HEK293 (cell line): Measurements from ENCODE around the gene TBC1D17.

Experiments
- HOXA7 ChIP-seq: sonication (generic); formaldehyde crosslinking; IDR thresholded peaks from 2 replicates; pipeline ENCODE4 v1.8.1; 2022; ENCODE audit warnings: missing genetic modification reagents, borderline replicate concordance
- HOXC10 ChIP-seq: sonication (generic); formaldehyde crosslinking; IDR thresholded peaks from 2 replicates; pipeline ENCODE4 v1.8.1; 2023; ENCODE audit warnings: mild to moderate bottlenecking, missing genetic modification reagents
- KLF7 ChIP-seq: fragments of 450-650 bp; formaldehyde crosslinking; IDR thresholded peaks from 2 replicates; pipeline ENCODE4 v1.5.1; 2016; ENCODE audit warnings: missing biosample characterization, missing genetic modification characterization, borderline replicate concordance
- ZFP69B ChIP-seq: fragments of 450-650 bp; formaldehyde crosslinking; IDR thresholded peaks from 2 replicates; pipeline ENCODE4 v1.5.1; 2016; ENCODE audit warnings: missing biosample characterization, missing genetic modification characterization
- ZNF10 ChIP-seq: fragments of 450-650 bp; formaldehyde crosslinking; IDR thresholded peaks from 2 replicates; pipeline ENCODE4 v1.5.1; 2017; ENCODE audit warnings: missing biosample characterization, missing genetic modification characterization
- ZNF121 ChIP-seq: fragments of 450-650 bp; formaldehyde crosslinking; IDR thresholded peaks from 2 replicates; pipeline ENCODE4 v1.5.1; 2016; ENCODE audit warnings: missing biosample characterization, missing genetic modification characterization
- ZNF211 ChIP-seq: fragments of 450-650 bp; formaldehyde crosslinking; IDR thresholded peaks from 2 replicates; pipeline ENCODE4 v1.5.1; 2016; ENCODE audit warnings: low read depth, missing biosample characterization, missing genetic modification characterization
- ZNF292 ChIP-seq: fragments of 450-650 bp; formaldehyde crosslinking; IDR thresholded peaks from 2 replicates; pipeline ENCODE4 v1.5.1; 2016; ENCODE audit warnings: low read depth, missing biosample characterization, missing genetic modification characterization, borderline replicate concordance
- ZNF426 ChIP-seq: fragments of 450-650 bp; formaldehyde crosslinking; IDR thresholded peaks from 2 replicates; pipeline ENCODE4 v1.5.1; 2017; ENCODE audit warnings: missing biosample characterization, missing genetic modification characterization, mild to moderate bottlenecking, inconsistent platforms, moderate library complexity
- ZNF473 ChIP-seq: fragments of 450-650 bp; formaldehyde crosslinking; IDR thresholded peaks from 2 replicates; pipeline ENCODE4 v1.5.1; 2017; ENCODE audit warnings: missing biosample characterization, missing genetic modification characterization
- ZNF529 ChIP-seq: fragments of 450-650 bp; formaldehyde crosslinking; IDR thresholded peaks from 2 replicates; pipeline ENCODE4 v1.5.1; 2017; ENCODE audit warnings: missing genetic modification characterization, missing biosample characterization; ENCODE audit not compliant: insufficient replicate concordance
- ZNF549 ChIP-seq: fragments of 450-650 bp; IDR thresholded peaks from 2 replicates; pipeline ENCODE4 v1.5.1; 2018; ENCODE audit warnings: missing biosample characterization, missing genetic modification characterization, mild to moderate bottlenecking, inconsistent platforms, moderate library complexity
- ZNF560 ChIP-seq: fragments of 450-650 bp; formaldehyde crosslinking; IDR thresholded peaks from 2 replicates; pipeline ENCODE4 v1.5.1; 2017; ENCODE audit warnings: missing biosample characterization, missing genetic modification characterization, borderline replicate concordance
- ZNF621 ChIP-seq: fragments of 450-650 bp; formaldehyde crosslinking; IDR thresholded peaks from 2 replicates; pipeline ENCODE4 v1.5.1; 2017; ENCODE audit warnings: missing biosample characterization, missing genetic modification characterization
- ZNF624 ChIP-seq: fragments of 450-650 bp; formaldehyde crosslinking; IDR thresholded peaks from 2 replicates; pipeline ENCODE4 v1.5.1; 2017; ENCODE audit warnings: missing biosample characterization, missing genetic modification characterization
- ZNF658 ChIP-seq: fragments of 450-650 bp; formaldehyde crosslinking; IDR thresholded peaks from 2 replicates; pipeline ENCODE4; 2016; ENCODE audit warnings: missing biosample characterization, missing genetic modification characterization
- ZNF692 ChIP-seq: fragments of 450-650 bp; formaldehyde crosslinking; IDR thresholded peaks from 2 replicates; pipeline ENCODE4 v1.5.1; 2016; ENCODE audit warnings: missing biosample characterization, missing genetic modification characterization
- ZNF792 ChIP-seq: fragments of 450-650 bp; formaldehyde crosslinking; IDR thresholded peaks from 2 replicates; pipeline ENCODE4 v1.5.1; 2016; ENCODE audit warnings: missing biosample characterization, missing genetic modification characterization
- ZSCAN30 ChIP-seq: fragments of 450-650 bp; IDR thresholded peaks from 2 replicates; pipeline ENCODE4 v1.5.1; 2018; ENCODE audit warnings: missing biosample characterization, mild to moderate bottlenecking, missing genetic modification characterization, moderate library complexity
- TF ChIP-seq, protein P1 (sequence below): fragments of 450-650 bp; formaldehyde crosslinking; IDR thresholded peaks from 2 replicates; pipeline ENCODE4 v1.5.1; 2016; ENCODE audit warnings: missing biosample characterization, missing genetic modification characterization
- TF ChIP-seq, protein P2 (sequence below): fragments of 450-650 bp; formaldehyde crosslinking; IDR thresholded peaks from 2 replicates; pipeline ENCODE4 v1.5.1; 2017; ENCODE audit warnings: missing biosample characterization, missing genetic modification characterization
- TF ChIP-seq, protein P3 (sequence below): fragments of 450-650 bp; formaldehyde crosslinking; IDR thresholded peaks from 2 replicates; pipeline ENCODE4 v1.5.1; 2016; ENCODE audit warnings: missing biosample characterization, missing genetic modification characterization, borderline replicate concordance
- TF ChIP-seq, protein P4 (sequence below): fragments of 450-650 bp; formaldehyde crosslinking; IDR thresholded peaks from 2 replicates; pipeline ENCODE4 v1.5.1; 2016; ENCODE audit warnings: missing biosample characterization, missing genetic modification characterization, borderline replicate concordance
- TF ChIP-seq, protein P5 (sequence below): fragments of 450-650 bp; formaldehyde crosslinking; IDR thresholded peaks from 2 replicates; pipeline ENCODE4 v1.5.1; 2016; ENCODE audit warnings: missing biosample characterization, missing genetic modification characterization

The TBC1D17 gene

GRCh38 chr19:49929121-49929610, 51.7 kb downstream of the TBC1D17 start, which contains the start of the genes ATF5 and NUP62 (continued):
- TF ChIP-seq, protein P1, sequence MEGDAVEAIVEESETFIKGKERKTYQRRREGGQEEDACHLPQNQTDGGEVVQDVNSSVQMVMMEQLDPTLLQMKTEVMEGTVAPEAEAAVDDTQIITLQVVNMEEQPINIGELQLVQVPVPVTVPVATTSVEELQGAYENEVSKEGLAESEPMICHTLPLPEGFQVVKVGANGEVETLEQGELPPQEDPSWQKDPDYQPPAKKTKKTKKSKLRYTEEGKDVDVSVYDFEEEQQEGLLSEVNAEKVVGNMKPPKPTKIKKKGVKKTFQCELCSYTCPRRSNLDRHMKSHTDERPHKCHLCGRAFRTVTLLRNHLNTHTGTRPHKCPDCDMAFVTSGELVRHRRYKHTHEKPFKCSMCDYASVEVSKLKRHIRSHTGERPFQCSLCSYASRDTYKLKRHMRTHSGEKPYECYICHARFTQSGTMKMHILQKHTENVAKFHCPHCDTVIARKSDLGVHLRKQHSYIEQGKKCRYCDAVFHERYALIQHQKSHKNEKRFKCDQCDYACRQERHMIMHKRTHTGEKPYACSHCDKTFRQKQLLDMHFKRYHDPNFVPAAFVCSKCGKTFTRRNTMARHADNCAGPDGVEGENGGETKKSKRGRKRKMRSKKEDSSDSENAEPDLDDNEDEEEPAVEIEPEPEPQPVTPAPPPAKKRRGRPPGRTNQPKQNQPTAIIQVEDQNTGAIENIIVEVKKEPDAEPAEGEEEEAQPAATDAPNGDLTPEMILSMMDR: 0 out of 2 replicates have a peak, but pooled peaks have one; percentile 13
- peak; percentile 89 for TF ChIP-seq ZSCAN30 (tag by site-specific recombination)
- TF ChIP-seq ZNF121 (tag by site-specific recombination): no peak; the same call in 1 of the 2 replicates
- TF ChIP-seq, protein P2, sequence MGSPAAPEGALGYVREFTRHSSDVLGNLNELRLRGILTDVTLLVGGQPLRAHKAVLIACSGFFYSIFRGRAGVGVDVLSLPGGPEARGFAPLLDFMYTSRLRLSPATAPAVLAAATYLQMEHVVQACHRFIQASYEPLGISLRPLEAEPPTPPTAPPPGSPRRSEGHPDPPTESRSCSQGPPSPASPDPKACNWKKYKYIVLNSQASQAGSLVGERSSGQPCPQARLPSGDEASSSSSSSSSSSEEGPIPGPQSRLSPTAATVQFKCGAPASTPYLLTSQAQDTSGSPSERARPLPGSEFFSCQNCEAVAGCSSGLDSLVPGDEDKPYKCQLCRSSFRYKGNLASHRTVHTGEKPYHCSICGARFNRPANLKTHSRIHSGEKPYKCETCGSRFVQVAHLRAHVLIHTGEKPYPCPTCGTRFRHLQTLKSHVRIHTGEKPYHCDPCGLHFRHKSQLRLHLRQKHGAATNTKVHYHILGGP: no peak
- peak; percentile 87 for TF ChIP-seq ZFP69B
- TF ChIP-seq HOXC10 (CRISPR knock-in tag): peak; percentile 66; the same call in 1 of the 2 replicates
- TF ChIP-seq ZNF549 (tag by site-specific recombination): no peak
- TF ChIP-seq, protein P3, sequence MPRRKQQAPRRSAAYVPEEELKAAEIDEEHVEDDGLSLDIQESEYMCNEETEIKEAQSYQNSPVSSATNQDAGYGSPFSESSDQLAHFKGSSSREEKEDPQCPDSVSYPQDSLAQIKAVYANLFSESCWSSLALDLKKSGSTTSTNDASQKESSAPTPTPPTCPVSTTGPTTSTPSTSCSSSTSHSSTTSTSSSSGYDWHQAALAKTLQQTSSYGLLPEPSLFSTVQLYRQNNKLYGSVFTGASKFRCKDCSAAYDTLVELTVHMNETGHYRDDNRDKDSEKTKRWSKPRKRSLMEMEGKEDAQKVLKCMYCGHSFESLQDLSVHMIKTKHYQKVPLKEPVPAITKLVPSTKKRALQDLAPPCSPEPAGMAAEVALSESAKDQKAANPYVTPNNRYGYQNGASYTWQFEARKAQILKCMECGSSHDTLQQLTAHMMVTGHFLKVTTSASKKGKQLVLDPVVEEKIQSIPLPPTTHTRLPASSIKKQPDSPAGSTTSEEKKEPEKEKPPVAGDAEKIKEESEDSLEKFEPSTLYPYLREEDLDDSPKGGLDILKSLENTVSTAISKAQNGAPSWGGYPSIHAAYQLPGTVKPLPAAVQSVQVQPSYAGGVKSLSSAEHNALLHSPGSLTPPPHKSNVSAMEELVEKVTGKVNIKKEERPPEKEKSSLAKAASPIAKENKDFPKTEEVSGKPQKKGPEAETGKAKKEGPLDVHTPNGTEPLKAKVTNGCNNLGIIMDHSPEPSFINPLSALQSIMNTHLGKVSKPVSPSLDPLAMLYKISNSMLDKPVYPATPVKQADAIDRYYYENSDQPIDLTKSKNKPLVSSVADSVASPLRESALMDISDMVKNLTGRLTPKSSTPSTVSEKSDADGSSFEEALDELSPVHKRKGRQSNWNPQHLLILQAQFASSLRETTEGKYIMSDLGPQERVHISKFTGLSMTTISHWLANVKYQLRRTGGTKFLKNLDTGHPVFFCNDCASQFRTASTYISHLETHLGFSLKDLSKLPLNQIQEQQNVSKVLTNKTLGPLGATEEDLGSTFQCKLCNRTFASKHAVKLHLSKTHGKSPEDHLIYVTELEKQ (tag by site-specific recombination): no peak
- TF ChIP-seq HOXA7: no peak
- no peak for TF ChIP-seq ZNF473 (tag by site-specific recombination)
- no peak for TF ChIP-seq ZNF658
- TF ChIP-seq ZNF426: no peak
- TF ChIP-seq, protein P4, sequence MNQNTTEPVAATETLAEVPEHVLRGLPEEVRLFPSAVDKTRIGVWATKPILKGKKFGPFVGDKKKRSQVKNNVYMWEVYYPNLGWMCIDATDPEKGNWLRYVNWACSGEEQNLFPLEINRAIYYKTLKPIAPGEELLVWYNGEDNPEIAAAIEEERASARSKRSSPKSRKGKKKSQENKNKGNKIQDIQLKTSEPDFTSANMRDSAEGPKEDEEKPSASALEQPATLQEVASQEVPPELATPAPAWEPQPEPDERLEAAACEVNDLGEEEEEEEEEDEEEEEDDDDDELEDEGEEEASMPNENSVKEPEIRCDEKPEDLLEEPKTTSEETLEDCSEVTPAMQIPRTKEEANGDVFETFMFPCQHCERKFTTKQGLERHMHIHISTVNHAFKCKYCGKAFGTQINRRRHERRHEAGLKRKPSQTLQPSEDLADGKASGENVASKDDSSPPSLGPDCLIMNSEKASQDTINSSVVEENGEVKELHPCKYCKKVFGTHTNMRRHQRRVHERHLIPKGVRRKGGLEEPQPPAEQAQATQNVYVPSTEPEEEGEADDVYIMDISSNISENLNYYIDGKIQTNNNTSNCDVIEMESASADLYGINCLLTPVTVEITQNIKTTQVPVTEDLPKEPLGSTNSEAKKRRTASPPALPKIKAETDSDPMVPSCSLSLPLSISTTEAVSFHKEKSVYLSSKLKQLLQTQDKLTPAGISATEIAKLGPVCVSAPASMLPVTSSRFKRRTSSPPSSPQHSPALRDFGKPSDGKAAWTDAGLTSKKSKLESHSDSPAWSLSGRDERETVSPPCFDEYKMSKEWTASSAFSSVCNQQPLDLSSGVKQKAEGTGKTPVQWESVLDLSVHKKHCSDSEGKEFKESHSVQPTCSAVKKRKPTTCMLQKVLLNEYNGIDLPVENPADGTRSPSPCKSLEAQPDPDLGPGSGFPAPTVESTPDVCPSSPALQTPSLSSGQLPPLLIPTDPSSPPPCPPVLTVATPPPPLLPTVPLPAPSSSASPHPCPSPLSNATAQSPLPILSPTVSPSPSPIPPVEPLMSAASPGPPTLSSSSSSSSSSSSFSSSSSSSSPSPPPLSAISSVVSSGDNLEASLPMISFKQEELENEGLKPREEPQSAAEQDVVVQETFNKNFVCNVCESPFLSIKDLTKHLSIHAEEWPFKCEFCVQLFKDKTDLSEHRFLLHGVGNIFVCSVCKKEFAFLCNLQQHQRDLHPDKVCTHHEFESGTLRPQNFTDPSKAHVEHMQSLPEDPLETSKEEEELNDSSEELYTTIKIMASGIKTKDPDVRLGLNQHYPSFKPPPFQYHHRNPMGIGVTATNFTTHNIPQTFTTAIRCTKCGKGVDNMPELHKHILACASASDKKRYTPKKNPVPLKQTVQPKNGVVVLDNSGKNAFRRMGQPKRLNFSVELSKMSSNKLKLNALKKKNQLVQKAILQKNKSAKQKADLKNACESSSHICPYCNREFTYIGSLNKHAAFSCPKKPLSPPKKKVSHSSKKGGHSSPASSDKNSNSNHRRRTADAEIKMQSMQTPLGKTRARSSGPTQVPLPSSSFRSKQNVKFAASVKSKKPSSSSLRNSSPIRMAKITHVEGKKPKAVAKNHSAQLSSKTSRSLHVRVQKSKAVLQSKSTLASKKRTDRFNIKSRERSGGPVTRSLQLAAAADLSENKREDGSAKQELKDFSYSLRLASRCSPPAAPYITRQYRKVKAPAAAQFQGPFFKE: no peak
- no peak for TF ChIP-seq ZNF10 (tag by site-specific recombination)
- TF ChIP-seq, protein P5, sequence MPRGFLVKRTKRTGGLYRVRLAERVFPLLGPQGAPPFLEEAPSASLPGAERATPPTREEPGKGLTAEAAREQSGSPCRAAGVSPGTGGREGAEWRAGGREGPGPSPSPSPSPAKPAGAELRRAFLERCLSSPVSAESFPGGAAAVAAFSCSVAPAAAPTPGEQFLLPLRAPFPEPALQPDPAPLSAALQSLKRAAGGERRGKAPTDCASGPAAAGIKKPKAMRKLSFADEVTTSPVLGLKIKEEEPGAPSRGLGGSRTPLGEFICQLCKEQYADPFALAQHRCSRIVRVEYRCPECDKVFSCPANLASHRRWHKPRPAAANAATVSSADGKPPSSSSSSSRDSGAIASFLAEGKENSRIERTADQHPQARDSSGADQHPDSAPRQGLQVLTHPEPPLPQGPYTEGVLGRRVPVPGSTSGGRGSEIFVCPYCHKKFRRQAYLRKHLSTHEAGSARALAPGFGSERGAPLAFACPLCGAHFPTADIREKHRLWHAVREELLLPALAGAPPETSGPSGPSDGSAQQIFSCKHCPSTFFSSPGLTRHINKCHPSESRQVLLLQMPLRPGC (tag by site-specific recombination): 0 out of 2 replicates have a peak, but pooled peaks have one; percentile 32
- TF ChIP-seq ZNF792 (tag by site-specific recombination): no peak
- no peak for TF ChIP-seq ZNF529 (tag by site-specific recombination)
- TF ChIP-seq ZNF560 (tag by site-specific recombination): no peak
- TF ChIP-seq KLF7: peak; percentile 92; the same call in 1 of the 2 replicates
- no peak; the same call in 1 of the 2 replicates for TF ChIP-seq ZNF624
- no peak for TF ChIP-seq ZNF621 (tag by site-specific recombination)
- TF ChIP-seq ZNF292: no peak
- TF ChIP-seq ZNF692: peak; percentile 96
- TF ChIP-seq ZNF211 (tag by site-specific recombination): no peak
